Left renal pelvis (tissue), 4 donors: Measurements from ENCODE around the gene PHACTR1. TPM values are rescaled to one million over a fixed set of nuclear protein-coding genes. Genes with fewer than 3 reads are reported as not detected.

Experiments
- DNase-seq, 4 donors: peaks; one replicate each; pipeline ENCODE4 v3.0.0-alpha.2; 2013; ENCODE audit warnings: low read depth in 4 of 4, low spot score in 3 of 4
- polyA plus RNA-seq, 4 donors: library from polyadenylated mRNA; unstranded; fragments of 120-200 nt; gene quantifications; one replicate each; pipeline ENCODE4 v1.2.1, GENCODE V29; 2013; ENCODE audit not compliant: insufficient read length in 4 of 4

Gene PHACTR1
- polyA plus RNA-seq, 4 donors, result 2.4 to 19.1 (median 16.0) TPM

- no peak for DNase-seq
These were observed 458.5 kb downstream of the PHACTR1 start for GRCh38 chr6:13175087-13175486.

GRCh38 chr6:13175759-13176158 is 459.2 kb downstream of the PHACTR1 start:
- DNase-seq, result no peak

GRCh38 chr6:13177664-13178063 is 461.1 kb downstream of the PHACTR1 start:
- DNase-seq, result no peak

- DNase-seq, result no peak
These were observed 461.5 kb downstream of the PHACTR1 start for GRCh38 chr6:13178107-13178506.

- no peak for DNase-seq
These were observed 464.0 kb downstream of the PHACTR1 start for GRCh38 chr6:13180538-13180937.

GRCh38 chr6:13181393-13181792 is 464.8 kb downstream of the PHACTR1 start:
- DNase-seq, result peak in 1 of 4 donors; percentile 60

- no peak for DNase-seq
These were observed 467.0 kb downstream of the PHACTR1 start for GRCh38 chr6:13183415-13184088.

- no peak for DNase-seq
These were observed 467.5 kb downstream of the PHACTR1 start for GRCh38 chr6:13184089-13184468.

GRCh38 chr6:13184547-13184946 is 468.0 kb downstream of the PHACTR1 start:
- DNase-seq, result no peak

- no peak for DNase-seq
These were observed 470.3 kb downstream of the PHACTR1 start for GRCh38 chr6:13186861-13187260.

- no peak for DNase-seq
These were observed 471.1 kb downstream of the PHACTR1 start for GRCh38 chr6:13187692-13188091.

- DNase-seq, result peak in 1 of 4 donors; percentile 37
These were observed 471.7 kb downstream of the PHACTR1 start for GRCh38 chr6:13188306-13188705.

- DNase-seq, result no peak
These were observed 473.1 kb downstream of the PHACTR1 start for GRCh38 chr6:13189710-13190109.

GRCh38 chr6:13190376-13190775 is 473.8 kb downstream of the PHACTR1 start:
- no peak for DNase-seq

- no peak for DNase-seq
These were observed 474.9 kb downstream of the PHACTR1 start for GRCh38 chr6:13191461-13191860.

- DNase-seq, result peak in 1 of 4 donors; percentile 35
These were observed 478.3 kb downstream of the PHACTR1 start for GRCh38 chr6:13194852-13195251.

GRCh38 chr6:13195803-13196202 is 479.2 kb downstream of the PHACTR1 start:
- peak in 2 of 4 donors; percentile 12 to 62 for DNase-seq

- no peak for DNase-seq
These were observed 481.6 kb downstream of the PHACTR1 start for GRCh38 chr6:13198168-13198567.

- no peak for DNase-seq
These were observed 484.8 kb downstream of the PHACTR1 start for GRCh38 chr6:13201336-13201735.

GRCh38 chr6:13203145-13203544 is 486.6 kb downstream of the PHACTR1 start:
- DNase-seq, result no peak

- no peak for DNase-seq
These were observed 488.5 kb downstream of the PHACTR1 start for GRCh38 chr6:13205106-13205505.

- DNase-seq, result no peak
These were observed 495.5 kb downstream of the PHACTR1 start for GRCh38 chr6:13212096-13212495.

- no peak for DNase-seq
These were observed 496.0 kb downstream of the PHACTR1 start for GRCh38 chr6:13212538-13212937.
